ENCODE results near the gene CGREF1.

Gene CGREF1

DNA sequence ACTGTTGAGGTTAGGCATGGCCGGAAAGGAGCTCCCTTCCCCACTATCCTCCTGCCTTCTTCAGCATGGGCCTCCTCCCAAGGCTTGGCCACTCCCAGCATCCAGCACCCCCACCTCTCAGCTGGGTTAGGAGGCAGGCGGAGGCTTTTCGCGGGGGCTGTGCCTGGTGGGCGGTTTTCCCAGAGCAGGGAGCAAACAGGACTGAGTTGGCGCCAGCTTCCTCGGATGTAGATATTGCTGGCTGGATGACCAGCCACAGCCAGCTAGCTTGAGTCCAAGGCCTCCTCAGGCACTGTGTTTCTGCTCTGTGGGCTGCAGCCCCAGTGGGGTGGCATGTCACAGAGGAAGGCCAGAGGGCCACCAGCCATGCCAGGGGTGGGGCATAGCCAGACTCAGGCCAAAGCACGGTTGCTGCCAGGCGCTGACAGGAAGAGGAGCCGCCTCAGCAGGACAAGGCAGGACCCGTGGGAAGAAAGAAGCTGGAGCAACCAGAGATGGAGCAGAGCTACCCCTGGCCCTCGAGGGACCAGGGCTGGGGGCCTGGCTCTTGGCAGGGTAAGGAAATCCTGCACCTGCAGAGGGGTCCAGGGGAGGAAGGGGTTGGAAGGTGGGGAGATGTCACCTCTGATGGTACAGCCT, 30.0 kb upstream of the CGREF1 start, which contains the start of gene TCF23:
Gene TCF23, plus strand, starts transcription at position 204 of the 639 bp plus-strand sequence. Its CDS starts 130 bp downstream, at position 334.
- no peak for DNase-seq (ENCODE audit: low read depth, low spot score)
- Histone ChIP-seq H3K9me3 (ENCODE audit: insufficient read depth, low read length) (no peaks in the 10 kb centered on the region), H3K4me3 (ENCODE audit: insufficient read length, low read depth) (no peak within 1 kb of the TSS), H3K9ac (ENCODE audit: insufficient read length, low read depth) (no peak within 1 kb of the TSS), H3K4me1 (ENCODE audit: insufficient read depth, insufficient read length) (peaks cover 4% of the 10 kb centered on the region), H3K36me3 (ENCODE audit: insufficient read depth, insufficient read length, low read length) (no peaks in the 10 kb centered on the region), H3K27me3 (ENCODE audit: insufficient read depth, insufficient read length) (no peaks in the 10 kb centered on the region)
- TF ChIP-seq SUZ12 (IDR thresholded peaks at IDR 0.05; ENCODE audit: extremely low read depth, insufficient read depth, insufficient read length) (no peak), ZNF274 (IDR thresholded peaks at IDR 0.05; ENCODE audit: low read depth, low read length) (no peak), YY1 (IDR thresholded peaks at IDR 0.05; ENCODE audit: insufficient read depth, insufficient read length) (no peak)

DNA sequence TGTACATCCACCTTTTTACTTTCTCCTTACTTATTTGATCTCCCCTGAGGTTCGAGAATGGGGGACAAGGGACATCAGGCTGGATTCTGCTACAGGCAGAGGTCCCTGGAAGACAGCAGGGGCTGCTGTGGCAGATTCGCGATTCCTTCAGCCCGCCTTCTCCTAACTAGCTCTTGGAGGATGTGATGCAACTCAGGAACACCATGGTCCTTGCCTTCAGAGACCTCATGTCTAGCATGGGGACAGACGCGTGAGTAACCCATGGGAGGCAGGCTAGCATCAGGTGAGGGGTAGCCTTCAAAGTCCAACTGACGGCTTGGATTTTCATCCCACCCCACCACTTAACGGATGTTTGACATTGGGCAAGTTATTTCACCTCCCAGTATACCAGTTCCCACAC, 29.0 kb upstream of the CGREF1 start:
- peaks cover 4% of the 10 kb centered on the region for H3K4me1 ChIP-seq (ENCODE audit: insufficient read depth, insufficient read length)
- DNase-seq (ENCODE audit: low read depth, low spot score): no peak
- no peaks in the 10 kb centered on the region for H3K27me3 ChIP-seq (ENCODE audit: insufficient read depth, insufficient read length)
- H3K9ac ChIP-seq (ENCODE audit: insufficient read length, low read depth): no peak overlapping the region
- no peak overlapping the region for H3K4me3 ChIP-seq (ENCODE audit: insufficient read length, low read depth)
- no peak for TF ChIP-seq SUZ12 (IDR thresholded peaks at IDR 0.05; ENCODE audit: extremely low read depth, insufficient read depth, insufficient read length)
- no peaks in the 10 kb centered on the region for H3K9me3 ChIP-seq (ENCODE audit: insufficient read depth, low read length)
- H3K36me3 ChIP-seq (ENCODE audit: insufficient read depth, insufficient read length, low read length): no peaks in the 10 kb centered on the region

- TF ChIP-seq SUZ12 (IDR thresholded peaks at IDR 0.05; ENCODE audit: extremely low read depth, insufficient read depth, insufficient read length): no peak
- no peak for TF ChIP-seq YY1 (IDR thresholded peaks at IDR 0.05; ENCODE audit: insufficient read depth, insufficient read length)
- no peak for TF ChIP-seq ZNF274 (IDR thresholded peaks at IDR 0.05; ENCODE audit: low read depth, low read length)
- Histone ChIP-seq H3K9me3 (ENCODE audit: insufficient read depth, low read length) (no peaks in the 10 kb centered on the region), H3K4me1 (ENCODE audit: insufficient read depth, insufficient read length) (peaks cover 2% of the 10 kb centered on the region), H3K27me3 (ENCODE audit: insufficient read depth, insufficient read length) (no peaks in the 10 kb centered on the region), H3K9ac (ENCODE audit: insufficient read length, low read depth) (no peak overlapping the region), H3K4me3 (ENCODE audit: insufficient read length, low read depth) (no peak overlapping the region), H3K36me3 (ENCODE audit: insufficient read depth, insufficient read length, low read length) (no peaks in the 10 kb centered on the region)
- no peak for DNase-seq (ENCODE audit: low read depth, low spot score)
Measured at GRCh38 chr2:27145682-27146081, 26.8 kb upstream of the CGREF1 start.

- no peak for DNase-seq (ENCODE audit: low read depth, low spot score)
Measured at GRCh38 chr2:27143285-27143684, 24.4 kb upstream of the CGREF1 start.

DNA sequence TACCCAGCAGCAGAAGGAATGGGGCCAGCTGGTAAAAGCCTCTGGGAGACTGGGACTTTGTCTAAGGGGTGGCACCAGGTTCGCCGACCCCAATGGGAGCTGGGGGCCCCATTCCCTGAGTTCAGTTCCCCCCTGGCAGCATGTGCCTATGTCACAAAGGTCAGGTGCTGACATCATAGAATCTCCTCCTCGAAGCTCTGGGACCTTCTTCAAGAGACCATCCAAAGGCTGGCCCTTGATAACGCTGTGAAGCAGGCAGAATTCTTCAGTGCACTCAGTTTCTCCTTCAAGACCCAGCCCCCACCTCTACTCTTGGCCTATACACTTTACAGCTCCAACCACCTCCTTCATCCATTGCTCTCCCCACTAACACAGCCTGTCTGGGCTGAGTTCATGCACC, 20.4 kb upstream of the CGREF1 start, which contains the start of gene PRR30:
Gene PRR30, minus strand, starts transcription at position 101 of the 400 bp plus-strand sequence. CDS start 1,081 bp downstream, outside the sequence.
- DNase-seq (ENCODE audit: low read depth, low spot score): no peak
- no peaks in the 10 kb centered on the region for H3K36me3 ChIP-seq (ENCODE audit: insufficient read depth, insufficient read length, low read length)
- TF ChIP-seq YY1 (IDR thresholded peaks at IDR 0.05; ENCODE audit: insufficient read depth, insufficient read length) (no peak), SUZ12 (IDR thresholded peaks at IDR 0.05; ENCODE audit: extremely low read depth, insufficient read depth, insufficient read length) (no peak), ZNF274 (IDR thresholded peaks at IDR 0.05; ENCODE audit: low read depth, low read length) (no peak)
- H3K27me3 ChIP-seq (ENCODE audit: insufficient read depth, insufficient read length): no peaks in the 10 kb centered on the region
- H3K4me3 ChIP-seq (ENCODE audit: insufficient read length, low read depth): no peak within 1 kb of the TSS
- H3K9ac ChIP-seq (ENCODE audit: insufficient read length, low read depth): no peak within 1 kb of the TSS
- peaks cover 2% of the 10 kb centered on the region for H3K4me1 ChIP-seq (ENCODE audit: insufficient read depth, insufficient read length)
- no peaks in the 10 kb centered on the region for H3K9me3 ChIP-seq (ENCODE audit: insufficient read depth, low read length)

More at GRCh38 chr2:27143285-27143684, 24.4 kb upstream of the CGREF1 start:
- H3K36me3 ChIP-seq (ENCODE audit: insufficient read depth, insufficient read length, low read length): no peaks in the 10 kb centered on the region
- H3K9ac ChIP-seq (ENCODE audit: insufficient read length, low read depth): no peak overlapping the region
- no peak for TF ChIP-seq YY1 (IDR thresholded peaks at IDR 0.05; ENCODE audit: insufficient read depth, insufficient read length)
- H3K27me3 ChIP-seq (ENCODE audit: insufficient read depth, insufficient read length): no peaks in the 10 kb centered on the region
- H3K4me1 ChIP-seq (ENCODE audit: insufficient read depth, insufficient read length): no peaks in the 10 kb centered on the region
- no peaks in the 10 kb centered on the region for H3K9me3 ChIP-seq (ENCODE audit: insufficient read depth, low read length)
- no peak overlapping the region for H3K4me3 ChIP-seq (ENCODE audit: insufficient read length, low read depth)

DNA sequence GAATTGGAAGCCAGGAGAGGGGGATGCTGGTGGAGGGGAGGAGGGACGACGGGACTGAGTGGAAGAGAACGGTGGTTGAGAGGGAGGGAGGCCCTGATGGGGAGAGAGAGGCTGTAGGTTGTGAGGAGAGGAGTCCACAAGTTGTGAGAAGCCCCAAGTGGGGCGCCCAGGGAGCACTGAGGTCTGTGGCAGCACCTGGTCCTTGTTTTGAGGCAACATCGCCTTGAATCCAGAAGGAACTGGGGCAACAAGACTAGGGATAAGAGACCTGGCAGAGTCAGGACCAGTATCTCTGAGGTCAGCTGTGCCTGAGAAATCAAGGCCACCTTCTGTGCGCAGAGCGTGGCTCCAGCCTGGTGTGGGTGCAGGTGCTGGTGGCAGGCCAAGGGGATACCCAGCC, 19.2 kb upstream of the CGREF1 start:
- Histone ChIP-seq H3K4me3 (ENCODE audit: insufficient read length, low read depth) (no peak overlapping the region), H3K4me1 (ENCODE audit: insufficient read depth, insufficient read length) (peaks cover 7% of the 10 kb centered on the region), H3K9ac (ENCODE audit: insufficient read length, low read depth) (no peak overlapping the region), H3K36me3 (ENCODE audit: insufficient read depth, insufficient read length, low read length) (peaks cover 5% of the 10 kb centered on the region), H3K27me3 (ENCODE audit: insufficient read depth, insufficient read length) (no peaks in the 10 kb centered on the region), H3K9me3 (ENCODE audit: insufficient read depth, low read length) (no peaks in the 10 kb centered on the region)
- DNase-seq (ENCODE audit: low read depth, low spot score): no peak
- no peak for TF ChIP-seq ZNF274 (IDR thresholded peaks at IDR 0.05; ENCODE audit: low read depth, low read length)

GRCh38 chr2:27137322-27137935, 18.5 kb upstream of the CGREF1 start:
- TF ChIP-seq YY1 (IDR thresholded peaks at IDR 0.05; ENCODE audit: insufficient read depth, insufficient read length): no peak
- Histone ChIP-seq H3K4me3 (ENCODE audit: insufficient read length, low read depth) (no peak overlapping the region), H3K9me3 (ENCODE audit: insufficient read depth, low read length) (no peaks in the 10 kb centered on the region), H3K9ac (ENCODE audit: insufficient read length, low read depth) (no peak overlapping the region), H3K27me3 (ENCODE audit: insufficient read depth, insufficient read length) (no peaks in the 10 kb centered on the region), H3K36me3 (ENCODE audit: insufficient read depth, insufficient read length, low read length) (peaks cover 12% of the 10 kb centered on the region), H3K4me1 (ENCODE audit: insufficient read depth, insufficient read length) (peaks cover 8% of the 10 kb centered on the region)
- DNase-seq (ENCODE audit: low read depth, low spot score): no peak
